HL-60 (cell line): ENCODE measurements around the gene VWA7.

Source experiments
- DNase-seq, 2 experiments: peaks; one replicate each; pipeline ENCODE4 v3.0.0-alpha.2; 2010 to 2020; ENCODE audit warnings: low read depth in 1 of 2, low spot score in 1 of 2
- H3K27ac ChIP-seq: fragments of 250-450 bp; sonication (Bioruptor Pico); replicated peaks from 2 replicates; pipeline ENCODE4 v1.5.1; 2020; ENCODE audit warnings: mild to moderate bottlenecking, moderate library complexity
- H3K27me3 ChIP-seq: fragments of 250-450 bp; sonication (Bioruptor Pico); 2 replicates; pipeline ENCODE4 v1.5.1; 2021; ENCODE audit warnings: mild to moderate bottlenecking, moderate library complexity; ENCODE audit not compliant: insufficient read depth, poor library complexity, severe bottlenecking
- H3K4me3 ChIP-seq: replicated peaks from 2 replicates; pipeline ENCODE4 v1.5.1; 2011; ENCODE audit warnings: mild to moderate bottlenecking, control low read depth, low read length; ENCODE audit not compliant: insufficient read depth
- CTCF ChIP-seq: IDR thresholded peaks from one replicate; pipeline ENCODE4 v1.5.1; 2011; ENCODE audit warnings: low read length, control low read depth, inconsistent platforms; ENCODE audit not compliant: insufficient read depth
- GABPA ChIP-seq: IDR thresholded peaks from 2 replicates; pipeline ENCODE4 v1.6.1; 2012; ENCODE audit warnings: low read depth
- POLR2AphosphoS5 ChIP-seq: IDR thresholded peaks from 2 replicates; pipeline ENCODE4 v1.6.1; 2012; ENCODE audit warnings: low read depth
- REST ChIP-seq: IDR thresholded peaks from 2 replicates; pipeline ENCODE4 v1.6.1; 2012; ENCODE audit warnings: low read depth; ENCODE audit not compliant: insufficient replicate concordance
- SPI1 ChIP-seq: IDR thresholded peaks from 2 replicates; pipeline ENCODE4 v1.6.1; 2012; ENCODE audit warnings: low read depth, mild to moderate bottlenecking, borderline replicate concordance

The VWA7 gene

GRCh38 chr6:31785475-31785874, 8.3 kb upstream of the VWA7 start:
- no peak for TF ChIP-seq REST

GRCh38 chr6:31784098-31784925, 7.2 kb upstream of the VWA7 start:
- no peak overlapping the region for H3K4me3 ChIP-seq
- no peaks in the 10 kb centered on the region for H3K27me3 ChIP-seq
- no peak overlapping the region for H3K27ac ChIP-seq
- DNase-seq: no peak
- TF ChIP-seq SPI1: no peak
- no peak for TF ChIP-seq REST
- no peak for TF ChIP-seq GABPA
- TF ChIP-seq CTCF: no peak
- TF ChIP-seq POLR2AphosphoS5: no peak

More at GRCh38 chr6:31785475-31785874, 8.3 kb upstream of the VWA7 start:
- Histone ChIP-seq H3K27me3 (no peaks in the 10 kb centered on the region), H3K27ac (no peak overlapping the region), H3K4me3 (no peak overlapping the region)
- no peak for DNase-seq

GRCh38 chr6:31782126-31782855, 5.2 kb upstream of the VWA7 start:
- H3K27me3 ChIP-seq: no peaks in the 10 kb centered on the region
- no peak for DNase-seq
- H3K27ac ChIP-seq: no peak overlapping the region
- peak; percentile 36 for TF ChIP-seq POLR2AphosphoS5
- no peak for TF ChIP-seq CTCF
- no peak overlapping the region for H3K4me3 ChIP-seq

GRCh38 chr6:31781244-31782125, 4.4 kb upstream of the VWA7 start:
- H3K27me3 ChIP-seq: no peaks in the 10 kb centered on the region
- H3K4me3 ChIP-seq: no peak overlapping the region
- no peak for DNase-seq
- no peak overlapping the region for H3K27ac ChIP-seq
- TF ChIP-seq CTCF (no peak), SPI1 (no peak), REST (no peak), GABPA (no peak), POLR2AphosphoS5 (no peak)
